KBM-7 (cell line): Measurements from ENCODE around the gene CCDC87.
"Not testable (repeated sequence)": the region's sequence is repeated elsewhere in the genome, so short reads cannot be mapped to it uniquely, and the experiment has no call there.

Experiments used
- DNase-seq: peaks from one replicate; pipeline ENCODE4 v3.0.0-alpha.2; 2015
- in situ Hi-C: fragments of 300-500 bp; cut with MboI; formaldehyde crosslinking; loops from 2 replicates; pipeline ENCODE4 v1.14.3; 2020; ENCODE audit warnings: low sequenced_read_pairs, low pct_unique_long_range_greater_than_20kb, mixed read lengths

Gene CCDC87

DNA sequence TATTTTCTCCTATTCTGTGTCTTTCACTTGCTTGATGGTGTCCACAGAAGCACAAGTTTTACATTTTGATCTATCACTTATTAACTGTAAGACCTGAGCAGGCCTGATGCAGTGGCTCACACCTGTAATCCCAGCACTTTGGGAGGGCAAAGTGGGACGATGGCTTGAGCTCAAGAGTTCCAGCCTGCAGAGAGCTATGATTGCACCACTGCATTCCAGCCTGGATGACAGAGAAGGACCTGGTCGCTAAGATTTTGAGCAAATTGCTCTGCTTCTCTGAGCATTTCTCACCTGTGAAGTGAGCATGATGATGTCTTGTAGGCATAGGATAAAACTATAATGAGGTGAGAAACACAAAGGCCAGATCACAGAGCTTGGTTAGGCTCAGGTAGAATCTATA is 6.7 kb downstream of the CCDC87 start:
- DNase-seq = no peak

GRCh38 chr11:66585447-66585846 is 7.4 kb downstream of the CCDC87 start:
- DNase-seq, in situ Hi-C loops: not testable (repeated sequence)

More for the DNA sequence above, 6.7 kb downstream of the CCDC87 start:
- in situ Hi-C loops = no loop called here

DNA sequence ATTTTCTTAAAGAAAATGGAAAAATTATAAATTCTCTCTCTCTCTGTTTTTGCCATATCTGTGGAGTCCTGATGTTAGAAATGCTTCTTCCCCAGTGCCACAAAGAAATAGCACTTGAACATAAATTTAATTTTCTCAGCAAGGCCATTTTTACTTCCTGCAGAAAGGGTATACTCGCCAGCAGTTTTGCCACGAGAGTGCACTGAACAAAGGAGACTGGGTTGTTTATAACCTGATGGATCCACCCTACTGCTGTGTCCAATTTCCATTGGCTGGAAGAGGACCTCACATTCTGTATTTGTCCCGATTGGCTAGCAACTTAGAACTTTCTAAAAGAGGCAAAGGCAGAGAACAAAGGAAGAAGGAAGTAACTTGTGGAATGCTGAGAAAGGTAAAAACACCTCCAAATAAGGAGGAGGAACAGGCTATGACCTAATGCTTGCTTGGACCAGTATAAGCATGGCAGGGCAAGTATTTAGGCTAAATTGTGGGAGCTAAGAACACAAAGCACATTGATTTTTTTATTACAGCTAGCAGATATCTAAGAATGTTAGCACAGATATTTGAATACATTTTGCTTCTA is 10.2 kb downstream of the CCDC87 start:
- in situ Hi-C loops, DNase-seq: not testable (repeated sequence)

DNA sequence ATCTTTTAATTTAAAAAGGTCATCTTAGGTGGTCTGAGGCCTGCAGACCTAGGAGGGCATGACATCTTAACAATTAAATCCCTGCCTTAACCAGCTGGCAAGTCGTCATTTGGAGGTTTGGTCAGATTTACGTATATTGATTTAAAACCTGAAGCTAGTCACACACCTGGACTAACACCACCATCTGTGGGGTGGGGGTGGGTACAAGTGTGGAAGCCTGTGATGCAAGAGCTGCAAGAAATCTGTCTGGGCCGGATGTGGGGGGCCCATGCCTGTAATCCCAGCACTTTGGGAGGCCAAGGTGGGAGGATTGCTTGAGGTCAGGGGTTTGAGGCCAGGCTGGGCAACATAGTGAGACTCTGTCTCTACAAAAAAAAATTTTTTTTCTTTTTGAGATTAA is 11.6 kb downstream of the CCDC87 start:
- in situ Hi-C loops = no loop called here
- no peak for DNase-seq

DNA sequence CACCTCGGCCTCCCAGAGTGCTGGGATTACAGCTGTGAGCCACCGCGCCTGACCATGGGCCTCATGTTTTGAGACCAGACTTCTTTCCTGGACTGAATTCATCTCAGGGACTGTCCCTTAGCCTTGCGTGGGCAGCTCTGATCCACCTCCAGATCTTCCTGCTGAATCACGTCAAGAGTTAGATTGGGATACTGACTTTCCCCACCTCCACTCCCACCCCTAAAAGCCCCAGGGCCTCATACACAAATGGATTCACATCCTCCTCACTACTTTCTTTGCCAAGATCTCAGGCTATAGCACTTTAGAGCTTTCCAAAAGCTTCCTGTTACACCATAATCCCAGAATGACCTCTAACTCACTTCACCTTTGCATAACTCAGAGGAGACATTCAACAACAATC is 12.1 kb downstream of the CCDC87 start:
- DNase-seq = no peak
- in situ Hi-C loops = no loop called here

DNA sequence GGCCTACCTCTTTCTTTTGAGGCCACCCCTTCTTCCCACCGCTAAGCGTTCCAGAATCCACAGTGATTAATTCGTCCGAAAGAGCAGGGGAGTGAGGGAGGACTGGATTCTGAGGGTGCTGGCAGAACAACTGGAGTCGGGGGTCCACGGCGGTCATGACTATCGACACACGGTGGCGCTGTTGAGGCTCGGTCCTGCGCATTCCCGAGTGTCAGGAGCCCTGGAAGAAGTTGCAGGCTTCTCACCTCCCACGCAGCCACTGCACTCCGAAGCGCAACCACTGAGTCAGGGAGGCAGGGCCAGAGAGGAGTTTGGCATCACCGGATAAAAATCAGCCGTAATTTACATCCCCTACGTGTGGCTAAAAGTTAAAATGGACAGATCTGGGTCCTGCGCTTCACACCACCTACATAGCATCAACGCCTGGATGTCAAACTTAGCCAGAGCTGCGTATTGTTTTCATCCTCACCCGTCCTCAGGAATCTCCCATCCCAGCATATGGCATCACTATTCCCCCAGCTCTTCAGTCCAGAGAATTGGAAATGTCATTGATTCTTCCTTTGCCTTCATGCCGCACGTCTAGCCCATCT is 13.8 kb downstream of the CCDC87 start:
- in situ Hi-C loops = no loop called here
- DNase-seq = peak; percentile 83

- in situ Hi-C loops = no loop called here
- no peak for DNase-seq
Observed at GRCh38 chr11:66570850-66571180, 22.0 kb downstream of the CCDC87 start.

GRCh38 chr11:66570079-66570849 is 22.6 kb downstream of the CCDC87 start:
- no peak for DNase-seq
- in situ Hi-C loops = no loop called here

- no peak for DNase-seq
- in situ Hi-C loops = no loop called here
Observed at GRCh38 chr11:66569076-66569475, 23.8 kb downstream of the CCDC87 start.

DNA sequence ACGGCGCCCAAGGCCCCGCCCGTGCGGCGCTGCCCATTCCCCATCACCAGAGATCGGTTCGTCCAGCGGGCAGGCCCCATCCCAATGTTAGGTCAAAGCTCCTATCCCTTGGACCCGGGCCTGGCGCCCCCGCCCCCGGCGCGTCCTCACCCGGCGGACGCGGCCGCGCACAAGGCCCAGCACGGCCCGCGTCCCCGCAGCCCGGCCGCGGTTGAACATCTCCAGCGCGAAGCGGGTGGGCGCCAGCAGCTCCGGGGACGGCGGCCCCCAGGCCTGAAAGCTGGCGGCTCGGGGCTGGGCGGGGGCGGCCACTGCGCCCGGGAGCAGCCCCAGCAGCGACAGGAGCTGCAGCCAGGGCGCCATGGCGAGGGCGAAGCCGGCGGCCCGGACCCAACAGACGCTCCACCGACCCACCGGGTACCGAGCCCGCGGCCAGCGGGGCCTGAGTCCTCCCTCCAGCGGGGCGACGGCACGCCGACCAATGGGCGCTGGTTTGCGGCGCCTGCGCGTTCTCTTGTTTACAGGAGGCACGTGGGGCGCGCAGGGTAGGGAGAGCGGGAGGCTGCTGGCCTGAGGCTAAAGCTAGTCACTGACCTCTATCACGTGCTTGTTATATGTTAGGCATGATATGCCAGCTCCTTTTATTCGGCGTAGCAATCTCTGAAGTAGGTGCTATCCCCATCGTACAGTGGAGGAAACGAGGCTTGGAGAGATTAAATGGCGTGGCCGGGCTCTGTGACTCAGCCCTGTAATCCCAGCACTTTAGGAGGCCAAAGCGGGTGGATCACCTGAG is 24.5 kb downstream of the CCDC87 start, which contains the start of gene CTSF:
Gene CTSF (minus strand): TSS at position 483 of the 793 bp plus-strand sequence. CDS start 120 bp downstream, at position 363.
- DNase-seq = peak; percentile 68
- in situ Hi-C loops = no loop called here

DNA sequence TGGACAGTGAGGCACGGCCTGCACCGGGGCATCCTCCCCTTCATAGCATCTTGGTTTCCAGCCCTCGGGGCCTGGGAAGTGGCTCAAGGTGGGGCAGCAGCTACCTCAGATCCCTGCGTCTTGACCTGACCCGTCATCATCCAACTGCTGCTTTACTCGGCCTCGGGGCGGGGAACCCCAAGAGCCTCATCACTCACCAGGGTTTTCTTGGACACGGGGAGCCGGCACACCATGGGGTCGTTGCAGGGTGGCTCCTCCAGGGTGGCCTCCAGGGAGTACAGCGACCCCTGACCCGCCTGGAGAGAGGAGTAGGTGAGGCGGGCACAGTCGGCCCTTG is 25.1 kb downstream of the CCDC87 start:
- in situ Hi-C loops = no loop called here
- DNase-seq = no peak

DNA sequence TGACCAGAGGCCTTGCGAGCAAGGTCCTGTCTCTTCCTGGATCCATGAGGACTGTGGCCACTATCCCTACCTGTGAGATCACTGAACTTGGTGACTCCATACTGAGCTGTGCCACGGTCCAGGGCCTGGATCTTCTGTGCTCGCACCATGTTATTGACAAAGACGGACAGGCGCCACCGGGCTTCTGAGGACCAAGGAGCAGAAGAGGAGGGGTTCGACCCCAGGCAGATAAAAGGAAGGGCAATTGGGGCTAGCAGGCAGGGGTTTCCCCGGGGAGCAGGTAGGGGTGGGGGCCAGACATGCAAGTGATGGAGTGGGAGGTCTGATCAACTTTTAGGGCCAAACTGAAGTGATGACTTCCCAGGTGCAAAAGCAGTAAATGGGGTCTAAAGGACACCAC is 26.6 kb downstream of the CCDC87 start:
- no peak for DNase-seq
- in situ Hi-C loops = no loop called here

- no peak for DNase-seq
- in situ Hi-C loops = no loop called here
Observed at GRCh38 chr11:66564984-66565383, 27.9 kb downstream of the CCDC87 start.

DNA sequence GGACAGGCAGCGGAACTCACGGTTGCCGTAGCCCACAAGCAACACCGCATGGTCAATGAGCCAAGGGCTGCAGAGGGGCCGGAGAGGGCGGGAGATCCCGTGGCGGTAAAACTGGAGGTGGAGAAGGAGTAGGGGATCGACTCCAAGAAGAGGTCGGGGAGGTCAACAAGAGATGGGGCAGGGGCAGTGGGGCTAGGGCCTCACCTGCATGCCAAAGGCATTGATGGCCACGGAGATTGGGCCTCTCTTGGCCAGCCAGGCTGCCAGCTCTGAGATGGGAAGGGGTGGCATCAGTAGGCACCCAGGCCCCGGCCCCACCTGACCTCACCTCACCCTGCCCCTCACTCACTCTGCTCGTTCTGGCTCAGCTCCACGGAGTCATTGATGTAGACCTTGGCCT is 28.3 kb downstream of the CCDC87 start:
- in situ Hi-C loops = no loop called here
- DNase-seq = no peak

GRCh38 chr11:66563832-66564231 is 29.0 kb downstream of the CCDC87 start:
- in situ Hi-C loops = no loop called here
- no peak for DNase-seq

DNA sequence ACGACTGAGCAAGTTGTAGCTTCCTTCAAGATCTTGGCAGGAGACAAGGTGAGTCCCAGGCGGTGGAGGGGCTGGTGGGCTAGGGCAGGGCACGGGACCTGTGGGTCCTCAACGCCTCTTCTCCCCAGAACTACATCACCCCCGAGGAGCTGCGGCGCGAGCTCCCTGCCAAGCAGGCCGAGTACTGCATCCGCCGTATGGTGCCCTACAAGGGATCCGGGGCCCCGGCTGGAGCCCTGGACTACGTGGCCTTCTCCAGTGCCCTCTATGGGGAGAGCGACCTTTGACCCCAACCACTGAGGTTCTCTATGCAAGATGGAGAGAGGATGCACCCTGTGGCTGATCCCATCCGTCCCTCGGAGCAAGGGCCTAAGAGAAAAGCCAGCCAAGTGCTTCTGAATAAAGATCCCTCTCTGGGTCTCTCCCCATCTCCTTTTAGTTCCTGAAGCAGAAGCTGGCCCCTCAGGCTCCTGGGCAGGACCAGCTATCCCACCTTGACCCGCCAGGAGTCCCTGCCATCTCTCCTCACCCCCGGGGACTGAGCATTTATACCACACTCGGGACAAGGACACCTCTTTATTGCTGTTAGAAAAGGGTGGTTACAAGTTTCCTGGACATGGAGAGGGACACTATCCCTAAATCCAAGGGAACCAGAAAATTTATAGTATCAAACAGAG is 29.8 kb downstream of the CCDC87 start:
- in situ Hi-C loops = no loop called here
- DNase-seq = no peak

- in situ Hi-C loops = no loop called here
- DNase-seq = no peak
Observed at GRCh38 chr11:66562275-66562674, 30.6 kb downstream of the CCDC87 start.

- in situ Hi-C loops = no loop called here
- DNase-seq = no peak
Observed at GRCh38 chr11:66561975-66562248, 31.0 kb downstream of the CCDC87 start.

GRCh38 chr11:66561178-66561974 is 31.5 kb downstream of the CCDC87 start:
- no peak for DNase-seq
- in situ Hi-C loops = no loop called here
